OCI-LY7 (cell line): Measurements from ENCODE around the gene TM9SF4.

Source experiments
- CTCF ChIP-seq: fragments of 200-600 bp; sonication (generic); conservative IDR thresholded peaks from 2 replicates; pipeline ENCODE4 v1.5.1; 2014; ENCODE audit warnings: mild to moderate bottlenecking, antibody characterized with exemption, low read length, moderate library complexity, mixed read lengths
- EZH2phosphoT487 ChIP-seq: fragments of 200-600 bp; sonication (generic); IDR thresholded peaks from 2 replicates; pipeline ENCODE4 v1.6.1; 2018; ENCODE audit warnings: low read depth, borderline replicate concordance, mild to moderate bottlenecking, mixed run types, antibody characterized with exemption, low read length, moderate library complexity, mixed read lengths

- no peak for TF ChIP-seq CTCF
- TF ChIP-seq EZH2phosphoT487, result no peak
Measured at GRCh38 chr20:32179515-32179914, 70.0 kb downstream of the TM9SF4 start.
